Measurements from ENCODE around the gene UQCR11. TPM values are rescaled to one million over a fixed set of nuclear protein-coding genes. Genes with fewer than 3 reads are reported as not detected.

UQCR11 gene
- total and polyA plus RNA-seq, 2 of the 8 experiments (the other 6 are each of a cell fraction or from before 2014, with no cell fraction given), result 162 to 171 TPM

GRCh38 chr19:1645299-1645698, 40.0 kb upstream of the UQCR11 start (continued):
- no peak for TF ChIP-seq CHD7 (IDR thresholded peaks at IDR 0.05; ENCODE audit: insufficient replicate concordance, low read length)
- TF ChIP-seq, protein P1, sequence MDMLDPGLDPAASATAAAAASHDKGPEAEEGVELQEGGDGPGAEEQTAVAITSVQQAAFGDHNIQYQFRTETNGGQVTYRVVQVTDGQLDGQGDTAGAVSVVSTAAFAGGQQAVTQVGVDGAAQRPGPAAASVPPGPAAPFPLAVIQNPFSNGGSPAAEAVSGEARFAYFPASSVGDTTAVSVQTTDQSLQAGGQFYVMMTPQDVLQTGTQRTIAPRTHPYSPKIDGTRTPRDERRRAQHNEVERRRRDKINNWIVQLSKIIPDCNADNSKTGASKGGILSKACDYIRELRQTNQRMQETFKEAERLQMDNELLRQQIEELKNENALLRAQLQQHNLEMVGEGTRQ (IDR thresholded peaks at IDR 0.05; ENCODE audit: low read length), result no peak
- no peak for TF ChIP-seq EP300 (IDR thresholded peaks at IDR 0.05; ENCODE audit: borderline replicate concordance in 1 of 2, low read depth in 2 of 2, low read length in 2 of 2)
- TF ChIP-seq SP1 (IDR thresholded peaks at IDR 0.05; ENCODE audit: low read depth, low read length), result no peak
- TF ChIP-seq BACH1 (IDR thresholded peaks at IDR 0.05; ENCODE audit: low read length), result no peak
- no peak for TF ChIP-seq RBBP5 (IDR thresholded peaks at IDR 0.05; ENCODE audit: borderline replicate concordance, low read depth, low read length)
- TF ChIP-seq PHF8 (conservative IDR thresholded peaks at IDR 0.05; ENCODE audit: low read depth, low read length), result no peak
- TF ChIP-seq SIX5 (IDR thresholded peaks at IDR 0.05; ENCODE audit: low read depth, low read length), result no peak
- no peak for TF ChIP-seq BRCA1 (IDR thresholded peaks at IDR 0.05; ENCODE audit: low read depth, low read length)
- no peak for TF ChIP-seq TEAD4 (IDR thresholded peaks at IDR 0.05; ENCODE audit: low read depth, low read length)
- TF ChIP-seq CHD2 (IDR thresholded peaks at IDR 0.05; ENCODE audit: low read length), result no peak
